GM21619 (cell line): ENCODE measurements around the gene TEX26.

Source experiments
- ATAC-seq: cut with Tn5 transposase; IDR thresholded peaks from one replicate; pipeline ENCODE4 v1.9.1; 2021; ENCODE audit not compliant: unreplicated experiment

The TEX26 gene

GRCh38 chr13:31011193-31011860 lies 78.9 kb downstream of the TEX26 start:
- ATAC-seq = no peak

GRCh38 chr13:31011901-31012654 lies 79.6 kb downstream of the TEX26 start:
- ATAC-seq = no peak

GRCh38 chr13:31012655-31013024 lies 80.2 kb downstream of the TEX26 start:
- ATAC-seq = no peak

GRCh38 chr13:31014456-31014855 lies 82.0 kb downstream of the TEX26 start:
- ATAC-seq = no peak

GRCh38 chr13:31015199-31015598 lies 82.7 kb downstream of the TEX26 start:
- ATAC-seq = no peak

- no peak for ATAC-seq
Observed at GRCh38 chr13:31016342-31017325, 84.2 kb downstream of the TEX26 start.

- ATAC-seq = no peak
Observed at GRCh38 chr13:31018511-31018910, 86.1 kb downstream of the TEX26 start.

GRCh38 chr13:31020996-31021395 lies 88.5 kb downstream of the TEX26 start:
- no peak for ATAC-seq

GRCh38 chr13:31022288-31022895 lies 89.9 kb downstream of the TEX26 start:
- ATAC-seq = no peak

- ATAC-seq = no peak
Observed at GRCh38 chr13:31022928-31023530, 90.6 kb downstream of the TEX26 start.
